HG03280 (cell line): Measurements from ENCODE around the gene DDAH2.

Source experiments
- ATAC-seq: cut with Tn5 transposase; IDR thresholded peaks from one replicate; pipeline ENCODE4 v1.9.1; 2021; ENCODE audit warnings: mild to moderate bottlenecking, moderate library complexity; ENCODE audit not compliant: unreplicated experiment

The DDAH2 gene, protein sequence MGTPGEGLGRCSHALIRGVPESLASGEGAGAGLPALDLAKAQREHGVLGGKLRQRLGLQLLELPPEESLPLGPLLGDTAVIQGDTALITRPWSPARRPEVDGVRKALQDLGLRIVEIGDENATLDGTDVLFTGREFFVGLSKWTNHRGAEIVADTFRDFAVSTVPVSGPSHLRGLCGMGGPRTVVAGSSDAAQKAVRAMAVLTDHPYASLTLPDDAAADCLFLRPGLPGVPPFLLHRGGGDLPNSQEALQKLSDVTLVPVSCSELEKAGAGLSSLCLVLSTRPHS

GRCh38 chr6:31728767-31729514 lies at the start of gene DDAH2:
Gene DDAH2, minus strand, starts transcription at chr6:31729299. Its CDS starts 138 bp downstream, at chr6:31729161.
- ATAC-seq = no peak

- no peak for ATAC-seq
Measured at GRCh38 chr6:31778193-31778592, 49.1 kb upstream of the DDAH2 start.

- no peak for ATAC-seq
Measured at GRCh38 chr6:31777667-31778050, 48.6 kb upstream of the DDAH2 start.

GRCh38 chr6:31776989-31777666 lies 48.0 kb upstream of the DDAH2 start, which contains the start of gene VWA7:
Gene VWA7, minus strand, starts transcription at chr6:31777328. Its CDS starts 549 bp downstream, at chr6:31776779.
- peak; percentile 75 for ATAC-seq

GRCh38 chr6:31776485-31776988 lies 47.4 kb upstream of the DDAH2 start:
- ATAC-seq = no peak

DNA sequence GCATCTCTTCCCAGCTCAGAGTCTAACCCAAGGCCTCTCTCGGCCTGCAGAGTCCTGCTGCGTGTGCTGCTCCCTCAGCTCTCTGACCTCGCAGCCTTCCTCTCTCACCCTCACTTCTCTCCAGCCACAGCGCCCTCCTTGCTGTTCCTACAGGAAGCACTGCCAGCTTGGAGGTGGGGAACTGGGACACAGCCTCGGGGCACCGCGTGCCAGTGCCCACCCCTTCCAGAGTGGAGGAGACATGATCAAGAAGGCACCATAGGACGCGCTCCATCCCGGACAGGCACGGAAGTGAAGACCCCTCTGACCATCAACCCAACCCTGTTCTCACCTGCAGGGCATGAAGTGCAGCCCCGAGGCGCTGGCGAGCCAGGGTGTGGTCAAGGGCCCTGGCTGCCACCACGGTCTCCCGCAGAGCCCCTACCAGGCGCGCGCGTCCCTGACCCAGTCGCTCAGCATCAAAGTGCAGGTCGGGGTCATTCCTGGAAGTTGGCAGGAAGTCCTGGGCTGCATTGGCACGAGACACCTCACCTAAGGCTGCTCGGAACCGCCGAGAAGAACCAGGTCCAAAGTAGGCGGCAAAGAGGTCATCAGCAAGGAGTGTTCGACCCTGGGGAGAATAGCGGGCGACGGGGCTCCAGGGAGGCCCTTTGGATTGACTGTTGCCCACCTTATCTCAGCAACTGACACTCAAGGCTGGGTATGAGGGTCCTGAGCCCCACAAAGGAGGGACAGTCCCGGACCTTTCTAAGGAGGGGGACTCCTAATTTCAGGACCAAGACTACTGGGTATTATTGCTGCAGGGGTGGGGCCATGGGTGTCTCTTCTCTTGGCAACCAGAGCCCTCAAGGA lies 46.8 kb upstream of the DDAH2 start:
- ATAC-seq = no peak

GRCh38 chr6:31775184-31775583 lies 46.1 kb upstream of the DDAH2 start:
- no peak for ATAC-seq

GRCh38 chr6:31771992-31772358 lies 42.9 kb upstream of the DDAH2 start:
- ATAC-seq = no peak

GRCh38 chr6:31770860-31771259 lies 41.8 kb upstream of the DDAH2 start:
- no peak for ATAC-seq

- ATAC-seq = peak; percentile 65
Measured at GRCh38 chr6:31769684-31770371, 40.7 kb upstream of the DDAH2 start.

GRCh38 chr6:31768363-31769257 lies 39.5 kb upstream of the DDAH2 start:
- ATAC-seq = no peak

DNA sequence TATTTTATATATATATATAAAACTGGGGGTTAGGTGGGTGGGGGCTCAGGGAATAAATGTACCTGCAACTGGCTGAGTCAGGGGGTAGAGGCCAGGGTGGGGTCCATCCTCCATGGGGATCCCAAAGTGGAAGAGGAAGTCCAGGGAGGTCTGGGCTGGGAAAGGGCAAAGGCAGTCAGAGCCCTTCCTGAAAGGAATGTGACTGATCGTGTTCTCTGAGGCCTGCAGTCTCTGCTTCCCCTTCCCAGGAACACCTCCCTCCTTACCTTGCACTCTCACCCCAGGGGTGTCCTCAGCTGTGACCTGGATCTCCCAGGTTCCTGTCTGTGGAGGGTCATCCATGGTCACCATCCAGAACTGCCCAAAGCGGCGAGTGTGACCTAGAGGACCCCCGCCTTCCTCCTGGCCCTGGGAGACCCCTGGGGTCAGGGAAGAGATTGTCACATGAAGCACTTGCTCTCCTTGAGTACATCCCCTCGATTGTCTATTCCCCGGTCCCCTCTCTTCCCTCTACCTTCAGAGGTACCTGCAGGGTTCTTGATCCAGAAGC lies 38.1 kb upstream of the DDAH2 start:
- ATAC-seq = no peak

- no peak for ATAC-seq
Measured at GRCh38 chr6:31765910-31766794, 37.1 kb upstream of the DDAH2 start.

- ATAC-seq = no peak
Measured at GRCh38 chr6:31765559-31765909, 36.4 kb upstream of the DDAH2 start.

DNA sequence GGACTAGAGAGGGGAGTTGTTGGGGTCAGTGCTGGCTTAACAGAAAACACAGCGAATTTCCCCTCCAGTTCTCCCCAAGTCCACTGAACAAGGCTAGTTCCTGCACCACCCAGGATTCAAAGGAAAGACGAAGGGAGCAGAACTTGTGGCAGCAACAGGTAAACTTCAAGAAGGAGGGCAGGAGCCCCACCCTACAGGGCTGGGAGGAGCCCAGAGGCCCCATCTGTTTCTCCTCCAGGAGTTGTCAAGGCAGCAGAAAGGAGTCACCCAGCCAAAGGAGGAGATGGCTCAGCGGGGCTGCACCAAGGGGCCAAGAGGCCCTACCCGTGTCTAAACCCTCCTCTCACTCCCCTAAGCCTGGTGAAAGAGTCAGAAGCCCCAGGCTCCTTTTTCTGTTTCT lies 35.1 kb upstream of the DDAH2 start:
- ATAC-seq = no peak

- no peak for ATAC-seq
Measured at GRCh38 chr6:31763619-31763940, 34.5 kb upstream of the DDAH2 start.

DNA sequence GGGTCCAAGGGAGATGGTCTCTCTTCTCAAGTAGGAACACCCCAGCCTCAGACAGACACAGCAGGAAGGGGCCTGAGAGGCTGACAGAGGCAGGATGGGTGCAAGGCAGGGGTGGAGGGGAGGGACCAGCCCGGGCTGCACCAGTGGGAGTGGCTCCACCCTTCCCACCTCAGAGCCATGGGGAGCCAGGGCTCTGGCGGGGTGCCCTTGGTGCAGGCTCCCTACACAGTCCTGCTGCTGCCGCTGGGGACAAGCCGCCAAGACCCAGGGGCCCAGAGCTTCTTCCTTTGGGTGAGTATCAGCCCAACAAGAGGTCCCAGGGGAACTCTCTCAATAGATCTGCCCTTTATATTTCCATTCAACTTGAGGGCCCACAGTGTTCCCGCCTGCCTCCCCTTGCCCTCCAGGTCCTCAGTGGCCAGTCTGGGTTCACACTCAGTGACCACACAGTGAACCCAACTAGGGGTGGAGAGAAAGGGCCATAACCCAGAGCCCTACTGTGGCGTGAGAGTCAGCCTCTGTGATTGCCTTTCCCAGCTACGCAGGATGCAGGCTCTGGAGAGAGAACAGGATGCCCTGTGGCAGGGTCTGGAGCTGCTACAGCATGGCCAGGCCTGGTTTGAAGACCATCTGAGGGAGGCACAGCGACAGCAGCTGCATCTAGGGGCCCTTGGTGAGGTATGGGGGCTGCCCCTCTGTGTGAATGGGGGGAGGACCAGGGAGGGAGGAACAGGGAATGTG lies 33.9 kb upstream of the DDAH2 start:
- ATAC-seq = no peak
